GM12878 (cell line): ENCODE data around the gene RGCC. TPM values are rescaled to one million over a fixed set of nuclear protein-coding genes. Genes with fewer than 3 reads are reported as not detected.

ENCODE experiments used
- ATAC-seq: fragments of 200-7000 bp; cut with Tn5 transposase; 3 replicates; pipeline ENCODE4 v1.9.1; 2020; ENCODE audit warnings: mild to moderate bottlenecking, moderate library complexity
- BruUV-seq: library from RNA; stranded (reverse); fragments of 400-500 nt; replicated peaks from 2 replicates; lab custom pipeline; 2021; lab: Mats Ljungman, UMichigan
- CTCF ChIA-PET: fragments of 300-600 bp; sonication (Branson Sonifier 250); formaldehyde crosslinking; extraction: SDS; loops from one replicate; lab custom pipeline; 2021; ENCODE audit warnings: inconsistent platforms; lab: Yijun Ruan, JAX
- POLR2A ChIA-PET: fragments of 350-600 bp; formaldehyde crosslinking; extraction: SDS; loops from one replicate; lab custom pipeline; 2021; ENCODE audit warnings: inconsistent platforms; lab: Charles Lee
- RAD21 ChIA-PET: fragments of 300-600 bp; sonication (Branson Sonifier 250); formaldehyde crosslinking; loops from one replicate; lab custom pipeline; 2023; ENCODE audit warnings: antibody characterized with exemption; ENCODE audit not compliant: unreplicated experiment; lab: Charles Lee
- SMC1A ChIA-PET: fragments of 300-600 bp; sonication (Branson Sonifier 250); formaldehyde crosslinking; loops from one replicate; lab custom pipeline; 2023; ENCODE audit not compliant: unreplicated experiment, uncharacterized antibody; lab: Charles Lee
- DNase-seq: peaks from one replicate; pipeline ENCODE4 v3.0.0-alpha.2; 2011; ENCODE audit warnings: low read depth, low spot score
- FAIRE-seq: peaks from 3 replicates; lab custom pipeline; 2011; peaks lifted over from hg19 to GRCh38; lab: Jason Lieb, UNC
- H2AFZ ChIP-seq: 2 replicates; pipeline ENCODE4 v1.6.0; 2011; ENCODE audit warnings: low read depth, low read length, control low read depth; ENCODE audit not compliant: control insufficient read depth
- H3K27ac ChIP-seq: 2 replicates; pipeline ENCODE4 v1.5.1; 2011; ENCODE audit warnings: control low read depth; ENCODE audit not compliant: control insufficient read depth, insufficient read depth
- H3K27me3 ChIP-seq, 2 experiments: replicated peaks in 1 of 2; 2 replicates each; pipeline versions ENCODE4 v1.6.0 to v1.6.1; 2011; ENCODE audit warnings: low read length in 1 of 2; ENCODE audit not compliant: control insufficient read depth in 2 of 2, insufficient read depth in 2 of 2
- H3K36me3 ChIP-seq, 2 experiments: 2 replicates each; pipeline ENCODE4 v1.5.1; 2011; ENCODE audit warnings: low read length in 1 of 2; ENCODE audit not compliant: control insufficient read depth in 2 of 2, insufficient read depth in 2 of 2
- H3K4me1 ChIP-seq: 2 replicates; pipeline ENCODE4 v1.6.1; 2011; ENCODE audit warnings: mild to moderate bottlenecking, low read length, moderate library complexity, mixed read lengths; ENCODE audit not compliant: control insufficient read depth, insufficient read depth
- H3K4me2 ChIP-seq: 2 replicates; pipeline ENCODE4 v1.6.0; 2011; ENCODE audit warnings: control low read depth; ENCODE audit not compliant: control insufficient read depth, insufficient read depth
- H3K4me3 ChIP-seq: fragments of 200-600 bp; sonication (generic); 2 replicates; pipeline ENCODE4 v1.5.1; 2016
- H3K79me2 ChIP-seq: 2 replicates; pipeline ENCODE4 v1.6.0; 2011; ENCODE audit warnings: low read length; ENCODE audit not compliant: control insufficient read depth, insufficient read depth
- H3K9ac ChIP-seq: 2 replicates; pipeline ENCODE4 v1.8.0; 2011; ENCODE audit warnings: low read length, control low read depth, mixed read lengths; ENCODE audit not compliant: control insufficient read depth, insufficient read depth
- H3K9me3 ChIP-seq: replicated peaks from 3 replicates; pipeline ENCODE4 v1.5.1; 2011; ENCODE audit warnings: mild to moderate bottlenecking, low read length; ENCODE audit not compliant: control insufficient read depth, insufficient read depth
- H4K20me1 ChIP-seq: 2 replicates; pipeline ENCODE4 v1.6.0; 2011; ENCODE audit not compliant: control insufficient read depth, insufficient read depth
- CBX5 ChIP-seq: sonication (generic); IDR thresholded peaks from 2 replicates; pipeline ENCODE4 v1.6.1; 2016; ENCODE audit warnings: low read depth, moderate library complexity, mild to moderate bottlenecking, inconsistent platforms
- CREM ChIP-seq: IDR thresholded peaks from 2 replicates; pipeline ENCODE4 v1.6.1; 2014; ENCODE audit warnings: antibody characterized with exemption, low read depth
- ESRRA ChIP-seq: IDR thresholded peaks from 2 replicates; pipeline ENCODE4 v1.6.1; 2012; ENCODE audit warnings: mild to moderate bottlenecking, low read length, improper control_type of control experiment
- FOXK2 ChIP-seq: fragments of 450-650 bp; IDR thresholded peaks from 2 replicates; pipeline ENCODE4 v1.6.1; 2017; ENCODE audit warnings: mild to moderate bottlenecking, moderate library complexity
- IKZF2 ChIP-seq, 2 experiments: fragments of 450-650 bp; IDR thresholded peaks; 2 replicates each; pipeline ENCODE4 v1.6.1; 2017; ENCODE audit warnings: mild to moderate bottlenecking in 2 of 2, moderate library complexity in 2 of 2
- NR2C2 ChIP-seq: IDR thresholded peaks from 2 replicates; pipeline ENCODE4 v1.6.1; 2011; ENCODE audit warnings: borderline replicate concordance, low read depth; ENCODE audit not compliant: control insufficient read depth, insufficient read length
- RAD21 ChIP-seq: IDR thresholded peaks from 2 replicates; pipeline ENCODE4 v1.6.1; 2011; ENCODE audit warnings: mild to moderate bottlenecking, low read depth, low read length, moderate library complexity; ENCODE audit not compliant: insufficient read depth
- SMARCA5 ChIP-seq: fragments of 450-650 bp; IDR thresholded peaks from 2 replicates; pipeline ENCODE4 v1.6.1; 2017; ENCODE audit warnings: mild to moderate bottlenecking
- SPI1 ChIP-seq: IDR thresholded peaks from 2 replicates; pipeline ENCODE4 v1.6.1; 2011; ENCODE audit warnings: low read depth, mild to moderate bottlenecking, low read length, moderate library complexity, borderline replicate concordance; ENCODE audit not compliant: insufficient read depth
- STAT3 ChIP-seq: IDR thresholded peaks from 2 replicates; pipeline ENCODE4 v1.6.1; 2011; ENCODE audit warnings: low read depth, low read length, improper control_type of control experiment
- SUZ12 ChIP-seq: fragments of 200-600 bp; sonication (generic); IDR thresholded peaks from one replicate; pipeline ENCODE4 v1.6.1; 2018; ENCODE audit warnings: antibody characterized with exemption, mild to moderate bottlenecking; ENCODE audit not compliant: unreplicated experiment
- TARDBP ChIP-seq: IDR thresholded peaks from 2 replicates; pipeline ENCODE4 v1.6.1; 2016; ENCODE audit warnings: borderline replicate concordance
- WRNIP1 ChIP-seq: IDR thresholded peaks from 2 replicates; pipeline ENCODE4 v1.6.1; 2011; ENCODE audit warnings: low read depth, low read length, improper control_type of control experiment, borderline replicate concordance
- ZNF274 ChIP-seq: IDR thresholded peaks from one replicate; pipeline ENCODE4 v1.8.0; 2011; ENCODE audit not compliant: insufficient read length, insufficient read depth
- ZNF622 ChIP-seq: fragments of 450-650 bp; IDR thresholded peaks from 2 replicates; pipeline ENCODE4 v1.6.1; 2017; ENCODE audit warnings: mild to moderate bottlenecking, inconsistent platforms
- WGBS: methylation state at CpG from one replicate; pipeline ENCODE4 v1.1.6; 2016; ENCODE audit warnings: low lambda C conversion rate; ENCODE audit not compliant: insufficient replicate concordance, insufficient coverage; ENCODE audit errors: missing lambda C conversion rate; 5-methylcytosine and 5-hydroxymethylcytosine counted together
- in situ Hi-C: fragments of 300-500 bp; cut with MboI; formaldehyde crosslinking; loops from 9 replicates; pipeline ENCODE4 v1.14.3; 2018; ENCODE audit warnings: mixed read lengths
- intact Hi-C: fragments of 100-400 bp; cut with micrococcal nuclease; formaldehyde crosslinking; loops from one replicate; pipeline ENCODE4 v1.14.2; 2022; ENCODE audit not compliant: unreplicated experiment
- polyA plus RNA-seq, 11 experiments: library from polyadenylated mRNA; depleted of rRNA in 4 of 11; unstranded in 6 of 11; stranded (reverse) in 5 of 11; fragments of >200 nt; fragmentation: Nextera tagmentation in 4 of 11; fragmentation: Illumina TruSeq in 1 of 11; extraction: Ambion mirVana in 4 of 11; extraction: Trizol in 1 of 11; gene quantifications; 1 replicate in 1 of 11; 2 replicates in 10 of 11; pipeline versions ENCODE4 v1.2.1 to v1.2.3, GENCODE V29; 2011 to 2016; ENCODE audit warnings: inconsistent platforms in 2 of 11, missing spikeins in 2 of 11, low read depth in 1 of 11
- total RNA-seq, 4 experiments: library from RNA; depleted of rRNA in 3 of 4; stranded (reverse); fragments of >200 nt in 3 of 4; fragmentation: Illumina TruSeq in 1 of 4; extraction: Trizol in 1 of 4; gene quantifications; 2 replicates each; pipeline versions ENCODE4 v1.2.1 to v1.2.3, GENCODE V29; 2013 to 2021
- TF ChIP-seq, protein P1 (sequence below): fragments of 450-650 bp; IDR thresholded peaks from 2 replicates; pipeline ENCODE4 v1.6.1; 2017; ENCODE audit warnings: antibody characterized with exemption, mild to moderate bottlenecking, moderate library complexity
- TF ChIP-seq, protein P2 (sequence below): fragments of 450-650 bp; IDR thresholded peaks from 2 replicates; pipeline ENCODE4 v1.6.1; 2017; ENCODE audit warnings: borderline replicate concordance

RGCC gene
- total and polyA plus RNA-seq, 10 of the 15 experiments (the other 5 are each of a cell fraction or from before 2014, with no cell fraction given) = 0.41 to 19.4 (median 9.9) TPM

DNA sequence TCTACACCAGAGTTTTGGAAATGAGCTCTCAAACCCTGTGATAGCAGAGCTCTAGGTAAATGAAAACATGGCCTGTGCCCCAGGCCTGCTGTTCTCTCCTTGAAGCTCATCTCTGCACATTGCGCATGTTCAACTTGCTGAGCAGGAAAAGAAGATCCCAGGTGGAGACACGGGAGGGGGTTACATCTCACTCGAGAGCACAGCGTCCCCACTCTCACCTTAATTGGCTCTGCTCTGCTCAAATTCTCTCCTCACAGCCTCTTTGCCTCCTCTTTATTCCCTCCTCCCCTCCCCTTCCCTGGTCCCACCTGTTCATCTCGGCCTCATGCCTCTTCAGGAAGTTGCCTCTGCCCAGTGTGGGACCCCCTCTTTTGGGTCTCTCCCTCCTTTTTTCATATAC lies 44.7 kb downstream of the RGCC start:
- FAIRE-seq (no peak), ATAC-seq (no peak), DNase-seq (no peak)
- ChIA-PET SMC1A (interaction anchor here (0.7 to 1.0 kb wide), 2 partner anchors 28 to 96 kb away, joined by 3 to 4 read pairs; no protein-coding TSS in a partner anchor), CTCF (no interaction called here), POLR2A (interaction anchor here (1.5 kb wide), 1 partner anchor 12 kb away, joined by 4 read pairs; no protein-coding TSS in a partner anchor), RAD21 (no interaction called here)
- H3K9ac ChIP-seq = no peak overlapping the region
- WGBS = 39% methylated on average over 5 of the region's 5 CpGs
- H2AFZ ChIP-seq = peak overlapping the region; percentile 52
- peak overlapping the region; percentile 63 for H3K27ac ChIP-seq
- in situ Hi-C loops = no loop called here
- H3K9me3 ChIP-seq = no peaks in the 10 kb centered on the region; the same call in 1 of the 3 replicates
- BruUV-seq = no TSS peak
- peak overlapping the region; percentile 6 for H3K4me2 ChIP-seq
- no peaks in the 10 kb centered on the region for H3K27me3 ChIP-seq
- no peak for TF ChIP-seq STAT3
- TF ChIP-seq CREM = no peak
- no peak for TF ChIP-seq SMARCA5
- TF ChIP-seq, protein P1, sequence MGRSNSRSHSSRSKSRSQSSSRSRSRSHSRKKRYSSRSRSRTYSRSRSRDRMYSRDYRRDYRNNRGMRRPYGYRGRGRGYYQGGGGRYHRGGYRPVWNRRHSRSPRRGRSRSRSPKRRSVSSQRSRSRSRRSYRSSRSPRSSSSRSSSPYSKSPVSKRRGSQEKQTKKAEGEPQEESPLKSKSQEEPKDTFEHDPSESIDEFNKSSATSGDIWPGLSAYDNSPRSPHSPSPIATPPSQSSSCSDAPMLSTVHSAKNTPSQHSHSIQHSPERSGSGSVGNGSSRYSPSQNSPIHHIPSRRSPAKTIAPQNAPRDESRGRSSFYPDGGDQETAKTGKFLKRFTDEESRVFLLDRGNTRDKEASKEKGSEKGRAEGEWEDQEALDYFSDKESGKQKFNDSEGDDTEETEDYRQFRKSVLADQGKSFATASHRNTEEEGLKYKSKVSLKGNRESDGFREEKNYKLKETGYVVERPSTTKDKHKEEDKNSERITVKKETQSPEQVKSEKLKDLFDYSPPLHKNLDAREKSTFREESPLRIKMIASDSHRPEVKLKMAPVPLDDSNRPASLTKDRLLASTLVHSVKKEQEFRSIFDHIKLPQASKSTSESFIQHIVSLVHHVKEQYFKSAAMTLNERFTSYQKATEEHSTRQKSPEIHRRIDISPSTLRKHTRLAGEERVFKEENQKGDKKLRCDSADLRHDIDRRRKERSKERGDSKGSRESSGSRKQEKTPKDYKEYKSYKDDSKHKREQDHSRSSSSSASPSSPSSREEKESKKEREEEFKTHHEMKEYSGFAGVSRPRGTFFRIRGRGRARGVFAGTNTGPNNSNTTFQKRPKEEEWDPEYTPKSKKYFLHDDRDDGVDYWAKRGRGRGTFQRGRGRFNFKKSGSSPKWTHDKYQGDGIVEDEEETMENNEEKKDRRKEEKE = no peak
- TF ChIP-seq WRNIP1 = no peak
- no peak for TF ChIP-seq ESRRA
- no peak for TF ChIP-seq IKZF2 (IDR thresholded peaks at IDR 0.05)
- TF ChIP-seq NR2C2 = no peak
- TF ChIP-seq TARDBP = no peak
- TF ChIP-seq SPI1 = no peak
- no peak for TF ChIP-seq ZNF274
- no peak for TF ChIP-seq CBX5
- no peak for TF ChIP-seq SUZ12
- no peak for TF ChIP-seq RAD21
- TF ChIP-seq FOXK2 = no peak
- TF ChIP-seq ZNF622 = no peak
- TF ChIP-seq, protein P2, sequence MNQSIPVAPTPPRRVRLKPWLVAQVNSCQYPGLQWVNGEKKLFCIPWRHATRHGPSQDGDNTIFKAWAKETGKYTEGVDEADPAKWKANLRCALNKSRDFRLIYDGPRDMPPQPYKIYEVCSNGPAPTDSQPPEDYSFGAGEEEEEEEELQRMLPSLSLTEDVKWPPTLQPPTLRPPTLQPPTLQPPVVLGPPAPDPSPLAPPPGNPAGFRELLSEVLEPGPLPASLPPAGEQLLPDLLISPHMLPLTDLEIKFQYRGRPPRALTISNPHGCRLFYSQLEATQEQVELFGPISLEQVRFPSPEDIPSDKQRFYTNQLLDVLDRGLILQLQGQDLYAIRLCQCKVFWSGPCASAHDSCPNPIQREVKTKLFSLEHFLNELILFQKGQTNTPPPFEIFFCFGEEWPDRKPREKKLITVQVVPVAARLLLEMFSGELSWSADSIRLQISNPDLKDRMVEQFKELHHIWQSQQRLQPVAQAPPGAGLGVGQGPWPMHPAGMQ = no peak
- 0 out of 2 replicates have a peak overlapping the region, but pooled peaks have one; percentile 40 for H3K4me3 ChIP-seq
- H3K4me1 ChIP-seq = peaks cover 49% of the 10 kb centered on the region
- no peaks in the 10 kb centered on the region for H3K36me3 ChIP-seq
- intact Hi-C loops = no loop called here
- no peaks in the 10 kb centered on the region for H3K79me2 ChIP-seq
- no peaks in the 10 kb centered on the region for H4K20me1 ChIP-seq
